Left colon (tissue), 2 donors: ENCODE measurements around the gene RPTOR. TPM values are rescaled to one million over a fixed set of nuclear protein-coding genes. Genes with fewer than 3 reads are reported as not detected.

Experiments
- ATAC-seq: fragments of 200-7000 bp; cut with Tn5 transposase; one replicate; pipeline ENCODE4 v1.9.1; 2020; ENCODE audit warnings: mild to moderate bottlenecking, moderate library complexity
- DNase-seq, 2 donors: peaks; one replicate each; pipeline ENCODE4 v3.0.0-alpha.2; 2020
- intact Hi-C, 2 donors: fragments of 100-400 bp; cut with DNase I in 1 of 2; cut with micrococcal nuclease in 1 of 2; formaldehyde crosslinking; loops; one replicate each; pipeline versions ENCODE4 v1.11.2 to v1.14.0; 2022; cut with DNase I, micrococcal nuclease
- total RNA-seq, 2 donors: library from RNA; stranded (reverse); fragmentation: NEBNext Ultra II Directional; extraction: Animal tissue kit (Norgen Biotek cat#: 25700); gene quantifications; one replicate each; pipeline ENCODE4 v1.2.1, GENCODE V29; 2021
- donor health status: DM: no; HTN: no; CAD: no.
- donor health status: DM: yes; HTN: yes; CAD: no.

The RPTOR gene
- total RNA-seq, 2 donors from 2014 or later = 33.4 to 35.7 TPM

GRCh38 chr17:80834893-80835275 lies 290.2 kb downstream of the RPTOR start:
- ATAC-seq = no peak
- DNase-seq = no peak
- intact Hi-C loops = no loop called here

GRCh38 chr17:80835816-80836657 lies 291.4 kb downstream of the RPTOR start:
- ATAC-seq (no peak), DNase-seq (no peak)
- intact Hi-C loops = no loop called here

GRCh38 chr17:80836658-80836965 lies 292.0 kb downstream of the RPTOR start:
- ATAC-seq (no peak), DNase-seq (no peak)
- intact Hi-C loops = no loop called here

- intact Hi-C loops = no loop called here
- DNase-seq (no peak), ATAC-seq (no peak)
Measured at GRCh38 chr17:80836971-80837481, 292.4 kb downstream of the RPTOR start.

- ATAC-seq (no peak), DNase-seq (no peak)
- intact Hi-C loops = no loop called here
Measured at GRCh38 chr17:80837711-80838110, 293.1 kb downstream of the RPTOR start.

- no peak for ATAC-seq
- intact Hi-C loops = no loop called here
Measured at GRCh38 chr17:80838311-80839025, 293.8 kb downstream of the RPTOR start.

GRCh38 chr17:80839026-80839345 lies 294.3 kb downstream of the RPTOR start:
- intact Hi-C loops = no loop called here
- DNase-seq = no peak
- no peak for ATAC-seq

More at GRCh38 chr17:80838311-80839025, 293.8 kb downstream of the RPTOR start:
- no peak for DNase-seq

GRCh38 chr17:80839511-80839941 lies 294.9 kb downstream of the RPTOR start:
- DNase-seq = no peak
- ATAC-seq = no peak
- intact Hi-C loops = no loop called here

GRCh38 chr17:80839970-80840369 lies 295.3 kb downstream of the RPTOR start:
- ATAC-seq (no peak), DNase-seq (no peak)
- intact Hi-C loops = no loop called here

GRCh38 chr17:80842456-80843013 lies 297.9 kb downstream of the RPTOR start:
- intact Hi-C loops = no loop called here
- no peak for ATAC-seq
- no peak for DNase-seq

- DNase-seq (no peak), ATAC-seq (no peak)
- intact Hi-C loops = no loop called here
Measured at GRCh38 chr17:80843741-80844156, 299.1 kb downstream of the RPTOR start.

GRCh38 chr17:80844418-80844990 lies 299.9 kb downstream of the RPTOR start:
- intact Hi-C loops = no loop called here
- no peak for DNase-seq
- ATAC-seq = no peak

GRCh38 chr17:80845069-80845862 lies 300.6 kb downstream of the RPTOR start:
- intact Hi-C loops = no loop called here
- ATAC-seq (no peak), DNase-seq (no peak)

- DNase-seq (no peak), ATAC-seq (no peak)
- intact Hi-C loops = no loop called here
Measured at GRCh38 chr17:80845863-80846671, 301.4 kb downstream of the RPTOR start.

GRCh38 chr17:80846932-80847331 lies 302.3 kb downstream of the RPTOR start:
- intact Hi-C loops = no loop called here
- DNase-seq = no peak
- no peak for ATAC-seq

GRCh38 chr17:80847496-80848230 lies 303.0 kb downstream of the RPTOR start:
- ATAC-seq = peak; percentile 97
- intact Hi-C loops = no loop called here

GRCh38 chr17:80848449-80849102 lies 303.9 kb downstream of the RPTOR start:
- DNase-seq (no peak), ATAC-seq (no peak)
- intact Hi-C loops = no loop called here

More at GRCh38 chr17:80847496-80848230, 303.0 kb downstream of the RPTOR start:
- DNase-seq = peak; percentile 81 to 84
